Hepatocyte (in vitro differentiated cells): ENCODE data around the gene TTC28. TPM values are rescaled to one million over a fixed set of nuclear protein-coding genes. Genes with fewer than 3 reads are reported as not detected.
A peak's percentile ranks its signal among the peaks of the same experiment; 100 is the strongest.

Source experiments
- DNase-seq: peaks from one replicate; pipeline ENCODE4 v3.0.0-alpha.2; 2016; ENCODE audit warnings: low spot score
- H2AFZ ChIP-seq: fragments of 200-600 bp; sonication (generic); 2 replicates; pipeline ENCODE4 v1.6.0; 2016; ENCODE audit warnings: antibody characterized with exemption, mild to moderate bottlenecking
- H3K27ac ChIP-seq: fragments of 200-600 bp; sonication (generic); 2 replicates; pipeline ENCODE4 v1.5.1; 2016; ENCODE audit warnings: mild to moderate bottlenecking
- H3K27me3 ChIP-seq: fragments of 200-600 bp; sonication (generic); 2 replicates; pipeline ENCODE4 v1.6.1; 2016
- H3K36me3 ChIP-seq: fragments of 200-600 bp; sonication (generic); replicated peaks from 2 replicates; pipeline ENCODE4 v1.5.1; 2016; ENCODE audit warnings: low read depth; ENCODE audit not compliant: insufficient read depth
- H3K4me1 ChIP-seq: fragments of 200-600 bp; sonication (generic); 2 replicates; pipeline ENCODE4 v1.5.1; 2016; ENCODE audit warnings: mild to moderate bottlenecking, moderate library complexity; ENCODE audit not compliant: insufficient read depth
- H3K4me2 ChIP-seq: fragments of 200-600 bp; sonication (generic); 2 replicates; pipeline ENCODE4 v1.6.0; 2016
- H3K4me3 ChIP-seq: fragments of 200-600 bp; sonication (generic); 2 replicates; pipeline ENCODE4 v1.5.1; 2016; ENCODE audit warnings: mild to moderate bottlenecking
- H3K79me2 ChIP-seq: fragments of 200-600 bp; sonication (generic); 2 replicates; pipeline ENCODE4 v1.6.0; 2017; ENCODE audit warnings: mild to moderate bottlenecking
- H3K9me2 ChIP-seq: fragments of 200-600 bp; sonication (generic); replicated peaks from 2 replicates; pipeline ENCODE4 v1.6.0; 2017; ENCODE audit warnings: mild to moderate bottlenecking; ENCODE audit not compliant: insufficient read depth
- H3K9me3 ChIP-seq: fragments of 200-600 bp; sonication (generic); 2 replicates; pipeline ENCODE4 v1.5.1; 2016; ENCODE audit warnings: low read depth, mild to moderate bottlenecking
- H4K20me1 ChIP-seq: fragments of 200-600 bp; sonication (generic); 2 replicates; pipeline ENCODE4 v1.6.0; 2016; ENCODE audit warnings: mild to moderate bottlenecking; ENCODE audit not compliant: insufficient read depth, poor library complexity, severe bottlenecking
- CTCF ChIP-seq: fragments of 200-600 bp; sonication (generic); IDR thresholded peaks from 2 replicates; pipeline ENCODE4 v1.5.1; 2016; ENCODE audit warnings: antibody characterized with exemption, mild to moderate bottlenecking; ENCODE audit not compliant: poor library complexity
- EZH2 ChIP-seq: fragments of 200-600 bp; sonication (generic); IDR thresholded peaks from 2 replicates; pipeline ENCODE4 v1.6.1; 2016; ENCODE audit warnings: antibody characterized with exemption, mild to moderate bottlenecking, borderline replicate concordance
- EZH2phosphoT487 ChIP-seq: fragments of 200-600 bp; sonication (generic); IDR thresholded peaks from one replicate; pipeline ENCODE4 v1.6.1; 2018; ENCODE audit warnings: antibody characterized with exemption, mild to moderate bottlenecking, low read depth, moderate library complexity; ENCODE audit not compliant: unreplicated experiment, severe bottlenecking
- WGBS: methylation state at CpG from one replicate; pipeline ENCODE4 v1.1.6; 2016; ENCODE audit warnings: low lambda C conversion rate; ENCODE audit errors: missing lambda C conversion rate; 5-methylcytosine and 5-hydroxymethylcytosine counted together
- polyA plus RNA-seq: library from polyadenylated mRNA; unstranded; fragments of >200 nt; fragmentation: Nextera tagmentation; extraction: Ambion mirVana; gene quantifications from 2 replicates; pipeline ENCODE4 v1.2.1, GENCODE V29; 2016
- total RNA-seq: library from RNA; depleted of rRNA; stranded (reverse); fragments of >200 nt; gene quantifications from 2 replicates; pipeline ENCODE4 v1.2.3, GENCODE V29; 2014

The TTC28 gene
- total and polyA plus RNA-seq, 2 experiments from 2014 or later: 14.7 to 30.4 TPM

GRCh38 chr22:28245579-28246224, 433.9 kb downstream of the TTC28 start:
- Histone ChIP-seq H3K4me2 (peak overlapping the region; percentile 64), H4K20me1 (no peaks in the 10 kb centered on the region), H3K9me2 (no peaks in the 10 kb centered on the region), H3K36me3 (no peaks in the 10 kb centered on the region), H3K27ac (peak overlapping the region; percentile 26), H3K27me3 (no peaks in the 10 kb centered on the region), H2AFZ (no peak overlapping the region), H3K9me3 (no peaks in the 10 kb centered on the region), H3K4me1 (peaks cover 53% of the 10 kb centered on the region), H3K4me3 (no peak overlapping the region), H3K79me2 (no peaks in the 10 kb centered on the region)
- TF ChIP-seq CTCF (no peak), EZH2phosphoT487 (no peak), EZH2 (no peak)
- DNase-seq: peak; percentile 16
- WGBS: 54% methylated on average over 5 of the region's 5 CpGs

GRCh38 chr22:28244757-28245156, 434.9 kb downstream of the TTC28 start:
- Histone ChIP-seq H3K79me2 (no peaks in the 10 kb centered on the region), H3K4me2 (peak overlapping the region; percentile 64), H4K20me1 (no peaks in the 10 kb centered on the region), H3K36me3 (no peaks in the 10 kb centered on the region), H3K9me3 (no peaks in the 10 kb centered on the region), H3K9me2 (no peaks in the 10 kb centered on the region), H3K27me3 (no peaks in the 10 kb centered on the region), H3K4me3 (no peak overlapping the region), H3K4me1 (peaks cover 53% of the 10 kb centered on the region), H3K27ac (peak overlapping the region; percentile 51), H2AFZ (no peak overlapping the region)
- DNase-seq: no peak
- TF ChIP-seq CTCF: no peak
- no peak for TF ChIP-seq EZH2
- TF ChIP-seq EZH2phosphoT487: no peak
- 71% methylated on average over 1 of the region's 1 CpG for WGBS

- Histone ChIP-seq H3K9me3 (no peaks in the 10 kb centered on the region), H3K27me3 (no peaks in the 10 kb centered on the region), H3K4me2 (peak overlapping the region; percentile 64), H3K36me3 (no peaks in the 10 kb centered on the region), H2AFZ (no peak overlapping the region), H3K4me1 (peaks cover 52% of the 10 kb centered on the region), H3K4me3 (no peak overlapping the region), H3K9me2 (no peaks in the 10 kb centered on the region), H3K27ac (peak overlapping the region; percentile 51), H3K79me2 (no peaks in the 10 kb centered on the region), H4K20me1 (no peaks in the 10 kb centered on the region)
- 47% methylated on average over 3 of the region's 3 CpGs for WGBS
- TF ChIP-seq EZH2phosphoT487: no peak
- no peak for TF ChIP-seq EZH2
- TF ChIP-seq CTCF: no peak
- no peak for DNase-seq
Measured at GRCh38 chr22:28243539-28243938, 436.1 kb downstream of the TTC28 start.
